C4-2B (cell line): ENCODE measurements around the gene GCSAM.

ENCODE experiments used
- CTCF ChIP-seq: fragments of 450-650 bp; conservative IDR thresholded peaks from 2 replicates; pipeline ENCODE4 v1.5.1; 2017; ENCODE audit warnings: mild to moderate bottlenecking
- ZFX ChIP-seq: fragments of 450-650 bp; IDR thresholded peaks from 2 replicates; pipeline ENCODE4 v1.6.1; 2017

GRCh38 chr3:112109322-112109721, 23.7 kb downstream of the GCSAM start:
- TF ChIP-seq CTCF (no peak), ZFX (no peak)
